AG08395 (cell line): ENCODE results near the gene ARL2BP.
"Not testable (repeated sequence)": the region's sequence is repeated elsewhere in the genome, so short reads cannot be mapped to it uniquely, and the experiment has no call there.

Experiments used
- DNase-seq: peaks from one replicate; pipeline ENCODE4 v3.0.0; 2012; ENCODE audit warnings: mixed read lengths, low spot score

ARL2BP gene

GRCh38 chr16:57244767-57245471, at the start of gene ARL2BP:
ARL2BP (plus strand) TSS chr16:57245259; CDS start chr16:57245368, 109 bp downstream.
- DNase-seq: peak; percentile 100

GRCh38 chr16:57196286-57196685, 48.8 kb upstream of the ARL2BP start:
- DNase-seq: no peak

- no peak for DNase-seq
Measured at GRCh38 chr16:57196753-57197152, 48.3 kb upstream of the ARL2BP start.

GRCh38 chr16:57200321-57200720, 44.7 kb upstream of the ARL2BP start:
- DNase-seq: not testable (repeated sequence)

GRCh38 chr16:57200926-57201325, 44.1 kb upstream of the ARL2BP start:
- not testable (repeated sequence) for DNase-seq

- no peak for DNase-seq
Measured at GRCh38 chr16:57202095-57202886, 42.8 kb upstream of the ARL2BP start.

GRCh38 chr16:57203451-57203850, 41.6 kb upstream of the ARL2BP start:
- peak; percentile 21 for DNase-seq

GRCh38 chr16:57204675-57205074, 40.4 kb upstream of the ARL2BP start:
- DNase-seq: no peak

- DNase-seq: no peak
Measured at GRCh38 chr16:57208926-57209325, 36.1 kb upstream of the ARL2BP start.

GRCh38 chr16:57209780-57210179, 35.3 kb upstream of the ARL2BP start:
- no peak for DNase-seq

- DNase-seq: no peak
Measured at GRCh38 chr16:57213462-57213861, 31.6 kb upstream of the ARL2BP start.

GRCh38 chr16:57216968-57217367, 28.1 kb upstream of the ARL2BP start:
- DNase-seq: no peak

- no peak for DNase-seq
Measured at GRCh38 chr16:57223057-57223456, 22.0 kb upstream of the ARL2BP start.

- no peak for DNase-seq
Measured at GRCh38 chr16:57224651-57225335, 20.3 kb upstream of the ARL2BP start.

GRCh38 chr16:57225978-57226377, 19.1 kb upstream of the ARL2BP start:
- no peak for DNase-seq

GRCh38 chr16:57226701-57227621, 18.1 kb upstream of the ARL2BP start:
- DNase-seq: no peak

- no peak for DNase-seq
Measured at GRCh38 chr16:57229079-57229478, 16.0 kb upstream of the ARL2BP start.

- DNase-seq: no peak
Measured at GRCh38 chr16:57231821-57232350, 13.2 kb upstream of the ARL2BP start.

- DNase-seq: no peak
Measured at GRCh38 chr16:57233944-57234706, 10.9 kb upstream of the ARL2BP start.

- DNase-seq: no peak
Measured at GRCh38 chr16:57234707-57235092, 10.4 kb upstream of the ARL2BP start.
